GM23338 (cell line): ENCODE data around the gene CAPN9. TPM values are rescaled to one million over a fixed set of nuclear protein-coding genes. Genes with fewer than 3 reads are reported as not detected.

Experiments
- ATAC-seq: fragments of 200-7000 bp; cut with Tn5 transposase; 3 replicates; pipeline ENCODE4 v1.9.1; 2020
- DNase-seq: peaks from one replicate; pipeline ENCODE4 v3.0.0-alpha.2; 2015; ENCODE audit warnings: low spot score
- H2AFZ ChIP-seq: fragments of 200-600 bp; sonication (generic); 2 replicates; pipeline ENCODE4 v1.8.0; 2016; ENCODE audit warnings: antibody characterized with exemption, mild to moderate bottlenecking, moderate library complexity
- H3F3A ChIP-seq: fragments of 200-600 bp; sonication (generic); replicated peaks from 2 replicates; pipeline ENCODE4 v1.8.0; 2017; ENCODE audit warnings: antibody characterized with exemption, mixed run types, low read depth
- H3K27ac ChIP-seq: fragments of 200-600 bp; sonication (generic); 2 replicates; pipeline ENCODE4 v1.6.1; 2016; ENCODE audit warnings: low read depth
- H3K27me3 ChIP-seq: fragments of 200-600 bp; sonication (generic); 2 replicates; pipeline ENCODE4 v1.8.0; 2016; ENCODE audit warnings: mild to moderate bottlenecking, mixed run types, moderate library complexity; ENCODE audit not compliant: insufficient read depth
- H3K36me3 ChIP-seq: fragments of 200-600 bp; sonication (generic); 2 replicates; pipeline ENCODE4 v1.8.0; 2016; ENCODE audit warnings: mild to moderate bottlenecking; ENCODE audit not compliant: insufficient read depth
- H3K4me1 ChIP-seq: fragments of 200-600 bp; sonication (generic); 2 replicates; pipeline ENCODE4 v1.8.0; 2016; ENCODE audit warnings: mild to moderate bottlenecking, moderate library complexity; ENCODE audit not compliant: insufficient read depth
- H3K4me2 ChIP-seq: fragments of 200-600 bp; sonication (generic); 2 replicates; pipeline ENCODE4 v1.7.1; 2017; ENCODE audit warnings: mixed run types
- H3K4me3 ChIP-seq: fragments of 200-600 bp; sonication (generic); 2 replicates; pipeline ENCODE4 v1.6.1; 2016; ENCODE audit warnings: mixed run types
- H3K79me2 ChIP-seq: fragments of 200-600 bp; sonication (generic); replicated peaks from 2 replicates; pipeline ENCODE4 v1.8.0; 2017; ENCODE audit warnings: mild to moderate bottlenecking; ENCODE audit not compliant: insufficient read depth
- H3K9me2 ChIP-seq: fragments of 200-600 bp; sonication (generic); 2 replicates; pipeline ENCODE4 v1.8.0; 2017; ENCODE audit not compliant: insufficient read depth
- H4K20me1 ChIP-seq: fragments of 200-600 bp; sonication (generic); replicated peaks from 2 replicates; pipeline ENCODE4 v1.8.0; 2017; ENCODE audit warnings: mild to moderate bottlenecking; ENCODE audit not compliant: insufficient read depth
- H3K27ac Mint-ChIP-seq: 2 replicates; pipeline ENCODE4 v1.8.0; 2020; ENCODE audit warnings: inconsistent platforms, mild to moderate bottlenecking, moderate library complexity, mixed read lengths
- H3K27me3 Mint-ChIP-seq: 3 replicates; pipeline ENCODE4 v1.8.0; 2022; ENCODE audit warnings: low read depth, mild to moderate bottlenecking, moderate library complexity, mixed read lengths, inconsistent platforms; ENCODE audit not compliant: insufficient read depth, poor library complexity
- H3K36me3 Mint-ChIP-seq: 3 replicates; pipeline ENCODE4 v1.8.0; 2021; ENCODE audit warnings: low read depth, mild to moderate bottlenecking, inconsistent platforms, moderate library complexity, mixed read lengths
- H3K4me1 Mint-ChIP-seq: 3 replicates; pipeline ENCODE4 v1.8.0; 2020; ENCODE audit warnings: mild to moderate bottlenecking, inconsistent platforms, mixed read lengths
- H3K4me3 Mint-ChIP-seq: 3 replicates; pipeline ENCODE4 v1.8.0; 2021; ENCODE audit warnings: moderate library complexity, mild to moderate bottlenecking, inconsistent platforms, mixed read lengths
- H3K9me3 Mint-ChIP-seq: 3 replicates; pipeline ENCODE4 v1.8.0; 2020; ENCODE audit warnings: moderate library complexity, mild to moderate bottlenecking, inconsistent platforms, mixed read lengths
- CREB1 ChIP-seq: fragments of 250-450 bp; sonication (Bioruptor Pico); IDR thresholded peaks from 2 replicates; pipeline ENCODE4 v1.5.0; 2020; ENCODE audit warnings: low read depth, mild to moderate bottlenecking, moderate library complexity
- ETS1 ChIP-seq: IDR thresholded peaks from 2 replicates; pipeline ENCODE4 v1.6.1; 2016; ENCODE audit warnings: antibody characterized with exemption
- EZH2 ChIP-seq: fragments of 200-600 bp; sonication (generic); IDR thresholded peaks from one replicate; pipeline ENCODE4 v1.8.0; 2017; ENCODE audit warnings: antibody characterized with exemption, mild to moderate bottlenecking, low read depth; ENCODE audit not compliant: unreplicated experiment
- EZH2phosphoT487 ChIP-seq: fragments of 200-600 bp; sonication (generic); IDR thresholded peaks from one replicate; pipeline ENCODE4 v1.8.1; 2018; ENCODE audit warnings: antibody characterized with exemption; ENCODE audit not compliant: unreplicated experiment
- JUNB ChIP-seq: IDR thresholded peaks from one replicate; pipeline ENCODE4 v1.6.1; 2016; ENCODE audit warnings: antibody characterized with exemption; ENCODE audit not compliant: unreplicated experiment
- NANOG ChIP-seq: IDR thresholded peaks from 2 replicates; pipeline ENCODE4 v1.6.1; 2016; ENCODE audit warnings: antibody characterized with exemption, borderline replicate concordance
- POLR2AphosphoS5 ChIP-seq: IDR thresholded peaks from 2 replicates; pipeline ENCODE4 v1.6.1; 2016; ENCODE audit warnings: antibody characterized with exemption, low read depth
- STAT1 ChIP-seq: IDR thresholded peaks from one replicate; pipeline ENCODE4 v1.6.1; 2016; ENCODE audit warnings: antibody characterized with exemption; ENCODE audit not compliant: unreplicated experiment
- ZNF114 ChIP-seq: fragments of 250-450 bp; sonication (Bioruptor Pico); IDR thresholded peaks from 2 replicates; pipeline ENCODE4 v1.5.0; 2020; ENCODE audit warnings: mild to moderate bottlenecking, moderate library complexity
- ZNF331 ChIP-seq: fragments of 250-450 bp; sonication (Bioruptor Pico); IDR thresholded peaks from 2 replicates; pipeline ENCODE4 v1.5.0; 2020; ENCODE audit warnings: low read depth, mild to moderate bottlenecking, moderate library complexity
- polyA plus RNA-seq: library from polyadenylated mRNA; unstranded; fragments of >200 nt; fragmentation: Nextera tagmentation; extraction: Ambion mirVana; gene quantifications from 2 replicates; pipeline ENCODE4 v1.2.1, GENCODE V29; 2016
- total RNA-seq: library from RNA; depleted of rRNA; stranded (reverse); fragments of >200 nt; shearing (Covaris generic); gene quantifications from 2 replicates; pipeline ENCODE4 v1.2.3, GENCODE V29; 2014
- TF ChIP-seq, protein P1 (sequence below): IDR thresholded peaks from one replicate; pipeline ENCODE4 v1.6.1; 2018; ENCODE audit warnings: antibody characterized with exemption; ENCODE audit not compliant: unreplicated experiment
- TF ChIP-seq, protein P2 (sequence below), 2 experiments: fragments of 200-600 bp in 1 of 2; sonication (generic) in 1 of 2; conservative IDR thresholded peaks; 2 replicates each; pipeline versions ENCODE4 v1.5.1 to v1.6.1; 2016 to 2017; ENCODE audit warnings: antibody characterized with exemption in 2 of 2, low read depth in 2 of 2, mild to moderate bottlenecking in 2 of 2, moderate library complexity in 1 of 2
- TF ChIP-seq, protein P3 (sequence below): fragments of 250-450 bp; sonication (Bioruptor Pico); IDR thresholded peaks from 2 replicates; pipeline ENCODE4 v1.5.0; 2020; ENCODE audit warnings: mild to moderate bottlenecking, moderate library complexity

Gene CAPN9
- total and polyA plus RNA-seq, 2 experiments from 2014 or later, result 0.07 TPM; not detected in 1

DNA sequence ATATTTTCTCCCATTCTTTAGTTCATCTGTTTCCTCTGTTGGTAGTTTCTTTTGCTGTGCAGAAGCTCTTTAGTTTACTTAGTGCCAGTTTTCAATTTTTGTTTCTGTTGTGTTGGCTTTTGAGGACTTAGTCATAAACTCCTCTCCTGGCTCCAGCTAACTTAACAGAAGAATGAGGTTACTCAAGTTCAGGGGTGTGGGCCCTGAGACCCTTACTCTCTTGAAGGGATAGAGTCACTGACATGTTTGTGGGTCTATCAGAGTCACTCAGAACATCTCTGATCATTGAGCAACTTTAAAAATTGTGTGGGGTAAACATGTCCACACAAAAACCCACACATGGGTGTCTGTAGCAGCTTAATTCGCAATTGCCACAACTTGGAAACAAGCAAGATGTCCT is 47.5 kb upstream of the CAPN9 start:
- no peak overlapping the region for H3K4me3 Mint-ChIP-seq
- no peaks in the 10 kb centered on the region for H3K9me3 Mint-ChIP-seq
- no peaks in the 10 kb centered on the region for H3K27me3 ChIP-seq
- H3K27me3 Mint-ChIP-seq, result peaks cover 6% of the 10 kb centered on the region
- ATAC-seq, result no peak
- H3K4me1 Mint-ChIP-seq, result peaks cover 9% of the 10 kb centered on the region
- H3K4me3 ChIP-seq, result no peak overlapping the region
- H3K9me2 ChIP-seq, result no peaks in the 10 kb centered on the region
- no peaks in the 10 kb centered on the region for H4K20me1 ChIP-seq
- no peaks in the 10 kb centered on the region for H3K36me3 Mint-ChIP-seq
- no peak overlapping the region for H3K27ac ChIP-seq
- H3K27ac Mint-ChIP-seq, result no peak overlapping the region
- no peaks in the 10 kb centered on the region for H3K36me3 ChIP-seq
- DNase-seq, result no peak
- TF ChIP-seq ZNF114, result no peak
- TF ChIP-seq EZH2, result no peak
- TF ChIP-seq, protein P1, sequence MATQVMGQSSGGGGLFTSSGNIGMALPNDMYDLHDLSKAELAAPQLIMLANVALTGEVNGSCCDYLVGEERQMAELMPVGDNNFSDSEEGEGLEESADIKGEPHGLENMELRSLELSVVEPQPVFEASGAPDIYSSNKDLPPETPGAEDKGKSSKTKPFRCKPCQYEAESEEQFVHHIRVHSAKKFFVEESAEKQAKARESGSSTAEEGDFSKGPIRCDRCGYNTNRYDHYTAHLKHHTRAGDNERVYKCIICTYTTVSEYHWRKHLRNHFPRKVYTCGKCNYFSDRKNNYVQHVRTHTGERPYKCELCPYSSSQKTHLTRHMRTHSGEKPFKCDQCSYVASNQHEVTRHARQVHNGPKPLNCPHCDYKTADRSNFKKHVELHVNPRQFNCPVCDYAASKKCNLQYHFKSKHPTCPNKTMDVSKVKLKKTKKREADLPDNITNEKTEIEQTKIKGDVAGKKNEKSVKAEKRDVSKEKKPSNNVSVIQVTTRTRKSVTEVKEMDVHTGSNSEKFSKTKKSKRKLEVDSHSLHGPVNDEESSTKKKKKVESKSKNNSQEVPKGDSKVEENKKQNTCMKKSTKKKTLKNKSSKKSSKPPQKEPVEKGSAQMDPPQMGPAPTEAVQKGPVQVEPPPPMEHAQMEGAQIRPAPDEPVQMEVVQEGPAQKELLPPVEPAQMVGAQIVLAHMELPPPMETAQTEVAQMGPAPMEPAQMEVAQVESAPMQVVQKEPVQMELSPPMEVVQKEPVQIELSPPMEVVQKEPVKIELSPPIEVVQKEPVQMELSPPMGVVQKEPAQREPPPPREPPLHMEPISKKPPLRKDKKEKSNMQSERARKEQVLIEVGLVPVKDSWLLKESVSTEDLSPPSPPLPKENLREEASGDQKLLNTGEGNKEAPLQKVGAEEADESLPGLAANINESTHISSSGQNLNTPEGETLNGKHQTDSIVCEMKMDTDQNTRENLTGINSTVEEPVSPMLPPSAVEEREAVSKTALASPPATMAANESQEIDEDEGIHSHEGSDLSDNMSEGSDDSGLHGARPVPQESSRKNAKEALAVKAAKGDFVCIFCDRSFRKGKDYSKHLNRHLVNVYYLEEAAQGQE, result no peak
- TF ChIP-seq ETS1, result no peak
- TF ChIP-seq CREB1, result no peak
- no peak for TF ChIP-seq POLR2AphosphoS5
- no peak for TF ChIP-seq NANOG
- no peak for TF ChIP-seq ZNF331 (CRISPR knock-in tag)
- TF ChIP-seq JUNB, result no peak
- TF ChIP-seq, protein P2, sequence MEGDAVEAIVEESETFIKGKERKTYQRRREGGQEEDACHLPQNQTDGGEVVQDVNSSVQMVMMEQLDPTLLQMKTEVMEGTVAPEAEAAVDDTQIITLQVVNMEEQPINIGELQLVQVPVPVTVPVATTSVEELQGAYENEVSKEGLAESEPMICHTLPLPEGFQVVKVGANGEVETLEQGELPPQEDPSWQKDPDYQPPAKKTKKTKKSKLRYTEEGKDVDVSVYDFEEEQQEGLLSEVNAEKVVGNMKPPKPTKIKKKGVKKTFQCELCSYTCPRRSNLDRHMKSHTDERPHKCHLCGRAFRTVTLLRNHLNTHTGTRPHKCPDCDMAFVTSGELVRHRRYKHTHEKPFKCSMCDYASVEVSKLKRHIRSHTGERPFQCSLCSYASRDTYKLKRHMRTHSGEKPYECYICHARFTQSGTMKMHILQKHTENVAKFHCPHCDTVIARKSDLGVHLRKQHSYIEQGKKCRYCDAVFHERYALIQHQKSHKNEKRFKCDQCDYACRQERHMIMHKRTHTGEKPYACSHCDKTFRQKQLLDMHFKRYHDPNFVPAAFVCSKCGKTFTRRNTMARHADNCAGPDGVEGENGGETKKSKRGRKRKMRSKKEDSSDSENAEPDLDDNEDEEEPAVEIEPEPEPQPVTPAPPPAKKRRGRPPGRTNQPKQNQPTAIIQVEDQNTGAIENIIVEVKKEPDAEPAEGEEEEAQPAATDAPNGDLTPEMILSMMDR (conservative IDR thresholded peaks at IDR 0.05; ENCODE audit: low read depth in 2 of 2), result no peak
- no peak for TF ChIP-seq EZH2phosphoT487
- no peak for TF ChIP-seq STAT1
- TF ChIP-seq, protein P3, sequence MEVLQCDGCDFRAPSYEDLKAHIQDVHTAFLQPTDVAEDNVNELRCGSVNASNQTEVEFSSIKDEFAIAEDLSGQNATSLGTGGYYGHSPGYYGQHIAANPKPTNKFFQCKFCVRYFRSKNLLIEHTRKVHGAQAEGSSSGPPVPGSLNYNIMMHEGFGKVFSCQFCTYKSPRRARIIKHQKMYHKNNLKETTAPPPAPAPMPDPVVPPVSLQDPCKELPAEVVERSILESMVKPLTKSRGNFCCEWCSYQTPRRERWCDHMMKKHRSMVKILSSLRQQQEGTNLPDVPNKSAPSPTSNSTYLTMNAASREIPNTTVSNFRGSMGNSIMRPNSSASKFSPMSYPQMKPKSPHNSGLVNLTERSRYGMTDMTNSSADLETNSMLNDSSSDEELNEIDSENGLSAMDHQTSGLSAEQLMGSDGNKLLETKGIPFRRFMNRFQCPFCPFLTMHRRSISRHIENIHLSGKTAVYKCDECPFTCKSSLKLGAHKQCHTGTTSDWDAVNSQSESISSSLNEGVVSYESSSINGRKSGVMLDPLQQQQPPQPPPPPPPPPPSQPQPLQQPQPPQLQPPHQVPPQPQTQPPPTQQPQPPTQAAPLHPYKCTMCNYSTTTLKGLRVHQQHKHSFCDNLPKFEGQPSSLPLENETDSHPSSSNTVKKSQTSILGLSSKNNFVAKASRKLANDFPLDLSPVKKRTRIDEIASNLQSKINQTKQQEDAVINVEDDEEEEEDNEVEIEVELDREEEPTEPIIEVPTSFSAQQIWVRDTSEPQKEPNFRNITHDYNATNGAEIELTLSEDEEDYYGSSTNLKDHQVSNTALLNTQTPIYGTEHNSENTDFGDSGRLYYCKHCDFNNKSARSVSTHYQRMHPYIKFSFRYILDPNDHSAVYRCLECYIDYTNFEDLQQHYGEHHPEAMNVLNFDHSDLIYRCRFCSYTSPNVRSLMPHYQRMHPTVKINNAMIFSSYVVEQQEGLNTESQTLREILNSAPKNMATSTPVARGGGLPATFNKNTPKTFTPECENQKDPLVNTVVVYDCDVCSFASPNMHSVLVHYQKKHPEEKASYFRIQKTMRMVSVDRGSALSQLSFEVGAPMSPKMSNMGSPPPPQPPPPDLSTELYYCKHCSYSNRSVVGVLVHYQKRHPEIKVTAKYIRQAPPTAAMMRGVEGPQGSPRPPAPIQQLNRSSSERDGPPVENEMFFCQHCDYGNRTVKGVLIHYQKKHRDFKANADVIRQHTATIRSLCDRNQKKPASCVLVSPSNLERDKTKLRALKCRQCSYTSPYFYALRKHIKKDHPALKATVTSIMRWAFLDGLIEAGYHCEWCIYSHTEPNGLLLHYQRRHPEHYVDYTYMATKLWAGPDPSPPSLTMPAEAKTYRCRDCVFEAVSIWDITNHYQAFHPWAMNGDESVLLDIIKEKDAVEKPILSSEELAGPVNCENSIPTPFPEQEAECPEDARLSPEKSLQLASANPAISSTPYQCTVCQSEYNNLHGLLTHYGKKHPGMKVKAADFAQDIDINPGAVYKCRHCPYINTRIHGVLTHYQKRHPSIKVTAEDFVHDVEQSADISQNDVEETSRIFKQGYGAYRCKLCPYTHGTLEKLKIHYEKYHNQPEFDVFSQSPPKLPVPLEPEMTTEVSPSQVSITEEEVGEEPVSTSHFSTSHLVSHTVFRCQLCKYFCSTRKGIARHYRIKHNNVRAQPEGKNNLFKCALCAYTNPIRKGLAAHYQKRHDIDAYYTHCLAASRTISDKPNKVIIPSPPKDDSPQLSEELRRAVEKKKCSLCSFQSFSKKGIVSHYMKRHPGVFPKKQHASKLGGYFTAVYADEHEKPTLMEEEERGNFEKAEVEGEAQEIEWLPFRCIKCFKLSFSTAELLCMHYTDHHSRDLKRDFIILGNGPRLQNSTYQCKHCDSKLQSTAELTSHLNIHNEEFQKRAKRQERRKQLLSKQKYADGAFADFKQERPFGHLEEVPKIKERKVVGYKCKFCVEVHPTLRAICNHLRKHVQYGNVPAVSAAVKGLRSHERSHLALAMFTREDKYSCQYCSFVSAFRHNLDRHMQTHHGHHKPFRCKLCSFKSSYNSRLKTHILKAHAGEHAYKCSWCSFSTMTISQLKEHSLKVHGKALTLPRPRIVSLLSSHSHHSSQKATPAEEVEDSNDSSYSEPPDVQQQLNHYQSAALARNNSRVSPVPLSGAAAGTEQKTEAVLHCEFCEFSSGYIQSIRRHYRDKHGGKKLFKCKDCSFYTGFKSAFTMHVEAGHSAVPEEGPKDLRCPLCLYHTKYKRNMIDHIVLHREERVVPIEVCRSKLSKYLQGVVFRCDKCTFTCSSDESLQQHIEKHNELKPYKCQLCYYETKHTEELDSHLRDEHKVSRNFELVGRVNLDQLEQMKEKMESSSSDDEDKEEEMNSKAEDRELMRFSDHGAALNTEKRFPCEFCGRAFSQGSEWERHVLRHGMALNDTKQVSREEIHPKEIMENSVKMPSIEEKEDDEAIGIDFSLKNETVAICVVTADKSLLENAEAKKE, result no peak
- H3K4me1 ChIP-seq, result no peaks in the 10 kb centered on the region
- no peaks in the 10 kb centered on the region for H3F3A ChIP-seq
- no peak overlapping the region for H2AFZ ChIP-seq
- no peaks in the 10 kb centered on the region for H3K79me2 ChIP-seq
- no peak overlapping the region for H3K4me2 ChIP-seq
